Breast epithelium (tissue), 4 donors: ENCODE results near the gene ASIC5. TPM values are rescaled to one million over a fixed set of nuclear protein-coding genes. Genes with fewer than 3 reads are reported as not detected.

Source experiments
- DNase-seq, 2 donors: peaks; one replicate each; pipeline ENCODE4 v3.0.0-alpha.2; 2019; ENCODE audit warnings: low spot score in 2 of 2
- H3K27ac ChIP-seq, 2 donors: fragments of 200-600 bp; sonication (generic) in 1 of 2; one replicate each; pipeline ENCODE4 v1.5.1; 2016 to 2019; ENCODE audit warnings: mild to moderate bottlenecking in 1 of 2
- H3K27me3 ChIP-seq, 2 donors: fragments of 200-600 bp; sonication (generic) in 1 of 2; one replicate each; pipeline versions ENCODE4 v1.5.1 to v1.6.0; 2017 to 2019; ENCODE audit warnings: control low read depth in 1 of 2, mild to moderate bottlenecking in 1 of 2
- H3K36me3 ChIP-seq: fragments of 200-600 bp; one replicate; pipeline ENCODE4 v1.5.1; 2019
- H3K4me1 ChIP-seq, 2 donors: fragments of 200-600 bp; sonication (generic); one replicate each; pipeline ENCODE4 v1.5.1; 2016 to 2019; ENCODE audit warnings: control low read depth in 1 of 2
- H3K4me3 ChIP-seq, 3 donors: fragments of 200-600 bp; sonication (generic); 1 replicate in 2 of 3; 2 replicates in 1 of 3; pipeline ENCODE4 v1.5.1; 2016 to 2019; ENCODE audit warnings: mild to moderate bottlenecking in 3 of 3, moderate library complexity in 2 of 3
- H3K9me3 ChIP-seq, 2 donors: fragments of 200-600 bp; sonication (generic) in 1 of 2; one replicate each; pipeline ENCODE4 v1.5.1; 2016 to 2019; ENCODE audit warnings: control low read depth in 1 of 2
- POLR2A ChIP-seq: fragments of 450-650 bp; IDR thresholded peaks from one replicate; pipeline ENCODE4 v1.6.1; 2016; ENCODE audit warnings: antibody characterized with exemption, mild to moderate bottlenecking, moderate library complexity
- POLR2AphosphoS5 ChIP-seq, 3 donors: sonication (generic); formaldehyde crosslinking; IDR thresholded peaks; one replicate each; pipeline ENCODE4 v1.6.1; 2017; ENCODE audit warnings: antibody characterized with exemption in 3 of 3
- intact Hi-C: fragments of 100-400 bp; cut with DNase I; formaldehyde crosslinking; loops from one replicate; pipeline ENCODE4 v1.15.1; 2023; ENCODE audit warnings: low total_unique reads
- total RNA-seq, 3 donors: library from RNA; depleted of rRNA; stranded (reverse); fragments of >200 nt; gene quantifications; one replicate each; pipeline ENCODE4 v1.1.0, GENCODE V29; 2016
- TF ChIP-seq, protein P1 (sequence below), 3 donors: fragments of 450-650 bp; IDR thresholded peaks; one replicate each; pipeline ENCODE4 v1.5.1; 2016 to 2017; ENCODE audit warnings: antibody characterized with exemption in 3 of 3, mild to moderate bottlenecking in 3 of 3, moderate library complexity in 3 of 3

The ASIC5 gene
- total RNA-seq, 3 donors from 2014 or later = not detected

DNA sequence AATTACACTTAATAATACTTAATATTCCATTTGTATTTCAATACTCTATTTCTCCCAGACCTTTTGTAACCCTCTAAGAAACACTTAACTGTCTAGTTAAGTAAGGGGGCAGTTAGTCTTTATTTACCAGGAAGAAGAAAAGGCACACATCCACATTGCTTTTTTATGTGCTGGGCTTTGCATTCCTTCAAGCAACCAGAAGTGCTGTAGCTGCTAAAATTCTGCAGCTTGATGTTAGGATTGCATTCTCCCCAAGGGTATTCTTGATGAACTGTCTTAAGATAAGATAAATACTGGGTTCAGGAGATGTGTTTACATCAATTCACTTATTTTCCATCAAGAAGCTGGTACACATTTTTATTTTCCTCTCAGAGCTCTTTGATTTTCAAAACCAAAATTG is 24.0 kb downstream of the ASIC5 start:
- DNase-seq = no peak
- intact Hi-C loops = no loop called here
- TF ChIP-seq POLR2A (no peak), POLR2AphosphoS5 (IDR thresholded peaks at IDR 0.05) (no peak)
- TF ChIP-seq, protein P1, sequence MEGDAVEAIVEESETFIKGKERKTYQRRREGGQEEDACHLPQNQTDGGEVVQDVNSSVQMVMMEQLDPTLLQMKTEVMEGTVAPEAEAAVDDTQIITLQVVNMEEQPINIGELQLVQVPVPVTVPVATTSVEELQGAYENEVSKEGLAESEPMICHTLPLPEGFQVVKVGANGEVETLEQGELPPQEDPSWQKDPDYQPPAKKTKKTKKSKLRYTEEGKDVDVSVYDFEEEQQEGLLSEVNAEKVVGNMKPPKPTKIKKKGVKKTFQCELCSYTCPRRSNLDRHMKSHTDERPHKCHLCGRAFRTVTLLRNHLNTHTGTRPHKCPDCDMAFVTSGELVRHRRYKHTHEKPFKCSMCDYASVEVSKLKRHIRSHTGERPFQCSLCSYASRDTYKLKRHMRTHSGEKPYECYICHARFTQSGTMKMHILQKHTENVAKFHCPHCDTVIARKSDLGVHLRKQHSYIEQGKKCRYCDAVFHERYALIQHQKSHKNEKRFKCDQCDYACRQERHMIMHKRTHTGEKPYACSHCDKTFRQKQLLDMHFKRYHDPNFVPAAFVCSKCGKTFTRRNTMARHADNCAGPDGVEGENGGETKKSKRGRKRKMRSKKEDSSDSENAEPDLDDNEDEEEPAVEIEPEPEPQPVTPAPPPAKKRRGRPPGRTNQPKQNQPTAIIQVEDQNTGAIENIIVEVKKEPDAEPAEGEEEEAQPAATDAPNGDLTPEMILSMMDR (IDR thresholded peaks at IDR 0.05) = no peak
- Histone ChIP-seq H3K36me3 (no peaks in the 10 kb centered on the region), H3K9me3 (no peaks in the 10 kb centered on the region), H3K27ac (no peak overlapping the region), H3K4me1 (no peaks in the 10 kb centered on the region), H3K27me3 (no peaks in the 10 kb centered on the region), H3K4me3 (no peak overlapping the region)

DNA sequence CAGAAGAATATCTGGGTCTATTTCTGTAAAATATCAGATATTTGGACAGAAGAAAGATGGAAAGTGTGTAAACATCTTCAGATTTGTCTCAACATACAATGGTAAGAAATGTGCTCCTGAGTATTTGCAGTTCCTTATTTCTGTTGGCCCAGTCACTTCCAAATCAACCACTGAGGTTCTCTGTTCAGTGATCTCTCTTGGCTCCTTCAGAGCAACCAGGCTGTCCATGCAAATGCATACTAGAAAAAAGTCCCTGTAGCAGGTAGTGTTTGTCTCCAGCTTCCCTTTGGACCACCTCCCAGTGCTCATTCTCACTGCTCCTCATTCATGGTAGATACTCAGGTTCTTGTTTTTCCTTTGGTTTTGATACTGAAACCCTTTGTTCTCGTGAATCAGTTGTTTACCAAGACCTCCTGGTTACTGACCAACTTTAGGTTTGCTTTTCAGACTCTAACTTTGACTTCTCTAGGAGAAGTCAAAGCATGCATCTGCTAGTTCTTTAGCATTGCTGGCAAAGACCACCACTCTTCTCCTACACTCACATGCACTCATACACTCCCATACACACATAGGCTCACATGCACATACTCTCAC is 28.8 kb downstream of the ASIC5 start:
- intact Hi-C loops = no loop called here
- Histone ChIP-seq H3K27ac (no peak overlapping the region), H3K36me3 (no peaks in the 10 kb centered on the region), H3K4me3 (no peak overlapping the region), H3K27me3 (no peaks in the 10 kb centered on the region), H3K9me3 (no peaks in the 10 kb centered on the region), H3K4me1 (no peaks in the 10 kb centered on the region)
- TF ChIP-seq POLR2A (no peak), POLR2AphosphoS5 (IDR thresholded peaks at IDR 0.05) (no peak)
- TF ChIP-seq, protein P1 (IDR thresholded peaks at IDR 0.05) = no peak
- DNase-seq = no peak

DNA sequence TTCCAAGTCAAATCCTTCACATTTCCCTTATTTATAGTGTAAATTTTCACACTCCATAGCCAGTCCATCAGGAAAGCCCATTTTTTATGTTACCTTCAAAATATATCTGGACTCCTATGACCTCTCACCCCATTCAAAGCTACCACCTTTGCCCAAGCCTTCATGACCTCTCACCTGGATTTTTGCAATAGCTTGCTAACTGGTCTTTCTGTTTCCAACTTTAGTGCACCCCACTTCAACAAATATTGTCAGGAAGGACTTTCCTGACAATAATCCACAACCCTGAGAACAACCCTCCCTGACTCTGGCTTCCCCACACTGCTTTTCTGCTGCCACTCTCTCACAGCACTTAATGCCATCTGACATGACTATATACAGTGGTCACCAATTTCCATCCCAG is 33.4 kb downstream of the ASIC5 start:
- no peak for DNase-seq
- no peaks in the 10 kb centered on the region for H3K36me3 ChIP-seq
- no peak overlapping the region for H3K4me3 ChIP-seq
- H3K27me3 ChIP-seq = no peaks in the 10 kb centered on the region
- H3K9me3 ChIP-seq = no peaks in the 10 kb centered on the region
- no peak overlapping the region for H3K27ac ChIP-seq
- no peaks in the 10 kb centered on the region for H3K4me1 ChIP-seq
- intact Hi-C loops = no loop called here
- no peak for TF ChIP-seq POLR2A
- TF ChIP-seq, protein P1 (IDR thresholded peaks at IDR 0.05) = no peak
- TF ChIP-seq POLR2AphosphoS5 (IDR thresholded peaks at IDR 0.05) = no peak

DNA sequence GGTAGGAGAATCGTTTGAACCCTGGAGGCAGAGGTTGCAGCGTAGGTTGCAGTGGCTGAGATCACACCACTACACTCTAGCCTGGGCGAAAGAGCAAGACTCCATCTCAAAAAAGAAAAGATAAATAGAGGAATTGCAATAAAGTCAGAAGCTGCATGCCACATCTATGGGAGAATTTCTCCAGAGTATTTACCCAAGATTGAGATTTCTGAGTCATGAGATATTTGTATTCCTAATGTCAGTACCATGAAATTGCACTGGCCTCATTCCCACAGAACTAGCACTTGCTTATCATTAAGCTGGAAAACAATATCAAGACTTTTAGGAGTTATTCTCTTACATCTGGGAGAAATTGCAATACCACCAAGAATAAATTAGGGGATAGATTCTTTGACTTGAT is 37.4 kb downstream of the ASIC5 start:
- no peaks in the 10 kb centered on the region for H3K27me3 ChIP-seq
- TF ChIP-seq POLR2A (no peak), POLR2AphosphoS5 (IDR thresholded peaks at IDR 0.05) (no peak)
- TF ChIP-seq, protein P1 (IDR thresholded peaks at IDR 0.05) = no peak
- no peaks in the 10 kb centered on the region for H3K4me1 ChIP-seq
- H3K4me3 ChIP-seq = no peak overlapping the region
- intact Hi-C loops = loop anchor here (5.0 kb wide), 1 partner anchor 691 kb away; no protein-coding TSS in a partner anchor
- no peak for DNase-seq
- H3K27ac ChIP-seq = no peak overlapping the region
- no peaks in the 10 kb centered on the region for H3K36me3 ChIP-seq
- no peaks in the 10 kb centered on the region for H3K9me3 ChIP-seq

- TF ChIP-seq POLR2AphosphoS5 (IDR thresholded peaks at IDR 0.05) (no peak), POLR2A (no peak)
- TF ChIP-seq, protein P1 (IDR thresholded peaks at IDR 0.05) = no peak
- H3K4me3 ChIP-seq = no peak overlapping the region
- H3K36me3 ChIP-seq = no peaks in the 10 kb centered on the region
- H3K4me1 ChIP-seq = no peaks in the 10 kb centered on the region
- intact Hi-C loops = no loop called here
- H3K27me3 ChIP-seq = no peaks in the 10 kb centered on the region
- DNase-seq = no peak
- no peak overlapping the region for H3K27ac ChIP-seq
- H3K9me3 ChIP-seq = no peaks in the 10 kb centered on the region
Observed at GRCh38 chr4:155822572-155822971, 43.5 kb downstream of the ASIC5 start.
